GM12875 (cell line): ENCODE measurements around the gene PPARD.

Source experiments
- H3K4me3 ChIP-seq: one replicate; pipeline ENCODE4 v1.5.1; 2011; ENCODE audit warnings: low read depth, low read length, control low read depth
- TF ChIP-seq, protein P1 (sequence below): IDR thresholded peaks from 2 replicates; pipeline ENCODE4 v1.5.1; 2011; ENCODE audit warnings: low read depth, mild to moderate bottlenecking, control low read depth, inconsistent platforms, low read length, moderate library complexity, borderline replicate concordance; ENCODE audit not compliant: insufficient read depth

The PPARD gene

DNA sequence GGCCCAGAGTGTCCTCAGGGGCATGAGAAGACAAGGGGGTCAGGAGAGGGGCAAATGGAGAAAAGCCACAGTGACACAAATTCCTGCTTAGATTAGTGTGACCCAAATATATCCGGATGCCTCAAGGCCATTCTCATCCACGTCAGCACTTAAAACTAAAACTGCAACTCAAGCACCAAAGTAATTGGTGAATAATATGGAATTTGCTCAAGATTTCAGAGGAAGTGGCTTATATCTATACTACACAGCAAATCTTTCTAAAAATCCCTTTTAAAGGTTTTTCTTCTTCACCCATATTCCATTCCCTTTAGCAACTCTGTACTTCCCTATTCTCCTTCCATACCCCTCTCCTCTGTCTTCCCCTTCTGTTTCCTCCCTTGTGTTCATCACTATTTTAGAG is 29.6 kb upstream of the PPARD start:
- H3K4me3 ChIP-seq = no peak overlapping the region
- TF ChIP-seq, protein P1, sequence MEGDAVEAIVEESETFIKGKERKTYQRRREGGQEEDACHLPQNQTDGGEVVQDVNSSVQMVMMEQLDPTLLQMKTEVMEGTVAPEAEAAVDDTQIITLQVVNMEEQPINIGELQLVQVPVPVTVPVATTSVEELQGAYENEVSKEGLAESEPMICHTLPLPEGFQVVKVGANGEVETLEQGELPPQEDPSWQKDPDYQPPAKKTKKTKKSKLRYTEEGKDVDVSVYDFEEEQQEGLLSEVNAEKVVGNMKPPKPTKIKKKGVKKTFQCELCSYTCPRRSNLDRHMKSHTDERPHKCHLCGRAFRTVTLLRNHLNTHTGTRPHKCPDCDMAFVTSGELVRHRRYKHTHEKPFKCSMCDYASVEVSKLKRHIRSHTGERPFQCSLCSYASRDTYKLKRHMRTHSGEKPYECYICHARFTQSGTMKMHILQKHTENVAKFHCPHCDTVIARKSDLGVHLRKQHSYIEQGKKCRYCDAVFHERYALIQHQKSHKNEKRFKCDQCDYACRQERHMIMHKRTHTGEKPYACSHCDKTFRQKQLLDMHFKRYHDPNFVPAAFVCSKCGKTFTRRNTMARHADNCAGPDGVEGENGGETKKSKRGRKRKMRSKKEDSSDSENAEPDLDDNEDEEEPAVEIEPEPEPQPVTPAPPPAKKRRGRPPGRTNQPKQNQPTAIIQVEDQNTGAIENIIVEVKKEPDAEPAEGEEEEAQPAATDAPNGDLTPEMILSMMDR = no peak

DNA sequence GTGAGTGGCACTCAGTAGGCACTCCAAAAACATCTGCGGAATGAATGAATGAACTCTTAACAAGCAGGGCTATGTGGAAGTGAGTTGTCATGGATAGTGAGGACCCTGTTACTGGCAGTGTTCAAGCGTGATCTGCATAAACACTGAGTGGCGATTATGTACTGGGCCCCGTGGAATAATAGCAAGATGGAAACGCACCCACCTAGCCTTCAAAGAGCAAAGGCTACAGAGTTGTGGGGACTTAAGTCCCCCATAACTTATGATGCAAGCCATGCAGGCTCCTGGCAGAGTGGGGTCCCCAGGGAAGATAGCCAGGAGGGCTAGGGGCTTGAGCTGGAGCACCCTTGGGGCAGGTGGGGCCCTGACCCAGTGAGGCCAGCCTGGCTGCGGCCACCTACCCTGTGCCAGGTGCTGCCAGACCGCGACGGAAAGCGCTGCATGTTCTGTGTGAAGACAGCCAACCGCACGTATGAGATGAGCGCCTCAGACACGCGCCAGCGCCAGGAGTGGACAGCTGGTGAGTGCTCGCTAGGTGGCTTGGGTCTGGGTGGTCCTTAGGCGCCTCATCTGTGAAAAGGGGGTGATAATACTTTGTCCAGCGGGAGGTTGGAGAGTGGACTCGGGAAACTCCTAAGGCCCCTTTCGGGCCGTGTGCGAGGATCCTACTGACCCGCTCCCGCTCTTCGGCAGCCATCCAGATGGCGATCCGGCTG is 24.7 kb upstream of the PPARD start:
- TF ChIP-seq, protein P1 = no peak
- no peak overlapping the region for H3K4me3 ChIP-seq

DNA sequence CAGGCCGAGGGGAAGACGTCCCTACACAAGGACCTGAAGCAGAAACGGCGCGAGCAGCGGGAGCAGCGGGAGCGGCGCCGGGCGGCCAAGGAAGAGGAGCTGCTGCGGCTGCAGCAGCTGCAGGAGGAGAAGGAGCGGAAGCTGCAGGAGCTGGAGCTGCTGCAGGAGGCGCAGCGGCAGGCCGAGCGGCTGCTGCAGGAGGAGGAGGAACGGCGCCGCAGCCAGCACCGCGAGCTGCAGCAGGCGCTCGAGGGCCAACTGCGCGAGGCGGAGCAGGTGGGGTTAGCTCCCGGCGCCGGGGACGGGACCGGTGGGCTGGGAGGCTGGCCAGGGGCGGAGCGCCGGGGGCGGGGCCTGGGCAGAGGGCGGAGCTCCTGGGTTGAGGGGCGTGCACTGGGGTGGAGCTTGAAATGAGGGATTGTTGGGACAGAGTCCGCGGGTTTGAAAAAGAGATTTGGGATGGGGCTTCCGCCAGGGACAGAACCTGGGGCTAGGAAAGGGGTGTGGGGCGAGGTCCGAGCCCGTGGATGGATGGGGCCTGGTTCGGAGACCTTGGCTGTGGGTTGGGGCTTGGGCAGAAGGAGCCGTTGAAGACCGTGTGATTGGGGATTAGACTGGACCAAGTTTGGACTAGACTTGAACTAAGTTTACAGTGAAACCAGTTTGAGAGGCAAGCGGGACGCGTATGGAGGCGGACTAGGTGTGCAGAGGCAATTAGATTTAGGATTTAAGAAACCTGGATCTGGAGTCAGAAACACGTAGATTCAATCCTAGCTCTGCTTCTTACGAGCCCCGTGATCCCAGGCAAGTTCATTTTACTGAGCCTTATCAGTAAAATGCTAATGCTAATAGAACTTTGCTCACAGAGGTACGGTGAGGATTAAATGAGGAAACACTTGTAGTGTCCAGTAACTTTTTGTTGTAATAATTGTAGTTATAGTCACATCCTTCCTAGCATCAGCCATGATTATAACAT is 23.9 kb upstream of the PPARD start:
- TF ChIP-seq, protein P1 = no peak
- no peak overlapping the region for H3K4me3 ChIP-seq

DNA sequence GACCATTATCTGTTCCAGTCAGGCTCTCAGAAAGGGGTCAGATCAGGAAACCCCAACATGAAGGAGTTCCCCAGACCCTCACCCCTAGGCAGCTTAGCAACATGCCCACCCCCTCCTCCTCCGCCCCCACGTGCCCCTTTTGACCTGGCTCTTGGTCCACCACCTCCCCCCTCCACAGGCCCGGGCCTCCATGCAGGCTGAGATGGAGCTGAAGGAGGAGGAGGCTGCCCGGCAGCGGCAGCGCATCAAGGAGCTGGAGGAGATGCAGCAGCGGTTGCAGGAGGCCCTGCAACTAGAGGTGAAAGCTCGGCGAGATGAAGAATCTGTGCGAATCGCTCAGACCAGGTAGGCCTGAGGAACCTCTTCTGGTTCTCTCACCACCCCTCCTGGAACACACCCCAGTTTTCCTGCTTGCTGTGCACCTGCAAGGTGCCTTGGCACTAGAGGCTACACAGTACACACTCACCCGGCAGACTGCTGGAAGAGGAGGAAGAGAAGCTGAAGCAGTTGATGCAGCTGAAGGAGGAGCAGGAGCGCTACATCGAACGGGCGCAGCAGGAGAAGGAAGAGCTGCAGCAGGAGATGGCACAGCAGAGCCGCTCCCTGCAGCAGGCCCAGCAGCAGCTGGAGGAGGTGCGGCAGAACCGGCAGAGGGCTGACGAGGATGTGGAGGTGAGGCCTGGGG is 22.9 kb upstream of the PPARD start:
- no peak overlapping the region for H3K4me3 ChIP-seq
- TF ChIP-seq, protein P1 = no peak

DNA sequence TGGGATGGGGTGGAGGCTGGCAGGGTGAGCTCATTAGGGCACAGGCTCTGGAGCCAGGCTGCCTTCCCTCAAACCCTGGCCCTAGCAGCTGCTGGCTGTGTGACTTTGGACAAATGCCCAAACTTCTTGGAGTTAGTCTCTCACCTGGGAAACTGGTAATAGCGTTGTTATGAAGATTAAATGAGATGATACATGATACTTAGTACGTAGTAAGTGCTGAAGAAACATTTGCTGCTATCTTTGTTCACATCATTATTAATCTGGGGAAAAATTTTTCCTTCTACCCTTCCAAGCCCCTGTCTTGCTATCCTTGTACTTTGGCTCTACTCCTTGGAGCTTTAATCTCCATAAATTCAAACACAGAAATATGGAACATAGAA is 22.3 kb upstream of the PPARD start:
- no peak overlapping the region for H3K4me3 ChIP-seq
- TF ChIP-seq, protein P1 = no peak

DNA sequence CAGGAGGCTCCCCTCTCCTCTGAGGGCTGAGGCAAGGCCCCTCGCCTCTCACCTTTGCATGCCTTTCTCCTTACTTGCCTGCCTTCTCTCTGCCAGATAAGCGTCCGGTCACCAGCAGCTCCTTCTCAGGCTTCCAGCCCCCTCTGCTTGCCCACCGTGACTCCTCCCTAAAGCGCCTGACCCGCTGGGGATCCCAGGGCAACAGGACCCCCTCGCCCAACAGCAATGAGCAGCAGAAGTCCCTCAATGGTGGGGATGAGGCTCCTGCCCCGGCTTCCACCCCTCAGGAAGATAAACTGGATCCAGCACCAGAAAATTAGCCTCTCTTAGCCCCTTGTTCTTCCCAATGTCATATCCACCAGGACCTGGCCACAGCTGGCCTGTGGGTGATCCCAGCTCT is 21.3 kb upstream of the PPARD start:
- H3K4me3 ChIP-seq = no peak overlapping the region
- TF ChIP-seq, protein P1 = no peak
